ENCODE results near the gene ELF3.
"Not testable (repeated sequence)": the region's sequence is repeated elsewhere in the genome, so short reads cannot be mapped to it uniquely, and the experiment has no call there.

ELF3 gene

DNA sequence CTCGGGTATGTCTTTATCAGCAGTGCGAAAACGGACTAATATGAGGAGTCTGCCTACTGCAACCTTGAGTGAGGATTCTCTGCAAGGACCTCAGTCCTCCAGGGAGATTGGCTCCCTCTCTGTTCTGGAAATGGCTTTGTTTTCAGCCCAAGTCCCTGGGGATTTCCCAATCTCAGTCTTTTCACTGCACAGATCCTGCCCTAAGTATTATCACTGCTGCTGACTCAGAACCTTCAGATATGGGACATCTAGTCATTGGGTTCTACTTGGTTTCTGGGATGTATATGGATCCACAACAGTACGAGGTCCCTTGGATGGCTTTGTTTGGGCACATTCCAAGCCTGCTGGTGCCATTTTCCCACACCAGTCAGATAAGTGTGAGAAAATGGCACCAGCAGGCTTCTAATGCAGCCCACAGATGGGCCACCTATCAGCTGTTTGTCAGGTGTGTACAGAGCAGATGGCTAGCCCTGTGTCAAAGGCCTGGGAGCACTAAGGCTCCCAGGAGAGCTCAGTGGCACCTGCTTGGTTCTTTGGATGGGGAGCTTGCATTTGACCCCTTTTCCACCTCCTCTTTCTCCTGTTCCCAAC is 27.4 kb downstream of the ELF3 start:
- Histone ChIP-seq H3K36me3 (ENCODE audit: control insufficient read depth, insufficient read depth, low read length) (no peaks in the 10 kb centered on the region), H3K27me3 (ENCODE audit: control insufficient read depth, insufficient read depth, low read length) (no peaks in the 10 kb centered on the region), H3K9me3 (ENCODE audit: control insufficient read depth, insufficient read depth, low read depth, low read length) (no peaks in the 10 kb centered on the region), H3K27ac (ENCODE audit: low read depth, low read length) (no peak overlapping the region), H3K4me1 (ENCODE audit: control insufficient read depth, insufficient read depth, low read length) (peaks cover 4% of the 10 kb centered on the region; the same call in 1 of the 2 replicates), H3K4me3 (ENCODE audit: low read depth, low read length) (no peak overlapping the region), H3K9ac (ENCODE audit: low read length) (no peak overlapping the region)

DNA sequence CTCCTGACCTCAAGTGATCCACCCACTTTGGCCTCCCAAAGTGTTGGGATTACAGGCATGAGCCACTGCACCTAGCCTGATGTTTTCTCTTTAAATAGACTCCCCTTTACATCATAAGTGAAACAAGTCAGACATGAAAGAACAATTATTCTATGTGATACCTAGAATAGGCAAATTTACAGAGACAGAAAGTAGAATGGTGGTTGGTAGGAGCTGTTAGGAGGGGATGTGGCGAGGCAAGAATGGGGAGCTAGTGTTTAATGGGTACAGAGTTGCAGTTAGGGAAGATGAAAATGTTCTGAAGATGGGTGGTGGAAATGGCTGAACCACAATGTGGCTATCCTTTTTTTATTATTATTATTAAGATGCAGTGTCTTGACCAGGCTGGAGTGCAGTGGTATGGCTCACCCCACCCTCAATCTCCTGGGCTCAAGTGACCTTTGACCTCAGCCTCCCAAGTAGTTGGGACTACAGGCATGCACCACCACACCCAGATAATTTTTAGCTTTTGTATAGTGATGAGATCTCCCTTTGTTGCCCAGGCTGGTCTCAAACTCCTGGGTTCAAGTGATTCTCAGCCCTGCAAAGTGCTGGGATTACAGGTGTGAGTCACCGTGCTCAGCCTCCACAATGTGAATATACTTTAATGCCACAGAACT is 28.4 kb downstream of the ELF3 start:
- H3K4me3 ChIP-seq (ENCODE audit: low read depth, low read length) = no peak overlapping the region
- no peaks in the 10 kb centered on the region for H3K27me3 ChIP-seq (ENCODE audit: control insufficient read depth, insufficient read depth, low read length)
- H3K9me3 ChIP-seq (ENCODE audit: control insufficient read depth, insufficient read depth, low read depth, low read length) = no peaks in the 10 kb centered on the region
- peaks cover 4% of the 10 kb centered on the region; the same call in 1 of the 2 replicates for H3K4me1 ChIP-seq (ENCODE audit: control insufficient read depth, insufficient read depth, low read length)
- no peak overlapping the region for H3K9ac ChIP-seq (ENCODE audit: low read length)
- no peak overlapping the region for H3K27ac ChIP-seq (ENCODE audit: low read depth, low read length)
- H3K36me3 ChIP-seq (ENCODE audit: control insufficient read depth, insufficient read depth, low read length) = no peaks in the 10 kb centered on the region

DNA sequence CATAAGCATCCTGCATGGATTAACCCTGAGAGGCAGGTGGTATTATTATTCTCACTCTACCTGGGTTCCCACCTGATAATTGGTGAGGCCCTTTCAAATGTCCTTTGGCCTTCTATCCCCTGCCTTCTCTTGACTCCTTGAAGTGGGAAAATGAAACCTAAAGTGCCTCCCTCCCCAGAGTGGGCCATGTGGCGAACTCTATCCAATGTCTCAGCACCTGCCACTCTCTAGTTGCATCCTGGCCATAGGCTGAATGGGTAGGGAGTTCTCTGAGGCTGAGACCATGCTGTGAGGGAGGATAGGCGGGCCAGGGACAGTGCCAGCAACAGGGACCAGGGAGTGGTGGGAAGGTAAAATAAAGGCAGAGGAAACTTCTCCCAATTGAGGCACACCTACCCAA is 35.3 kb downstream of the ELF3 start:
- Histone ChIP-seq H3K4me3 (ENCODE audit: low read depth, low read length) (no peak overlapping the region), H3K27me3 (ENCODE audit: control insufficient read depth, insufficient read depth, low read length) (no peaks in the 10 kb centered on the region), H3K27ac (ENCODE audit: low read depth, low read length) (no peak overlapping the region), H3K36me3 (ENCODE audit: control insufficient read depth, insufficient read depth, low read length) (no peaks in the 10 kb centered on the region), H3K4me1 (ENCODE audit: control insufficient read depth, insufficient read depth, low read length) (no peaks in the 10 kb centered on the region), H3K9me3 (ENCODE audit: control insufficient read depth, insufficient read depth, low read depth, low read length) (no peaks in the 10 kb centered on the region), H3K9ac (ENCODE audit: low read length) (no peak overlapping the region)

DNA sequence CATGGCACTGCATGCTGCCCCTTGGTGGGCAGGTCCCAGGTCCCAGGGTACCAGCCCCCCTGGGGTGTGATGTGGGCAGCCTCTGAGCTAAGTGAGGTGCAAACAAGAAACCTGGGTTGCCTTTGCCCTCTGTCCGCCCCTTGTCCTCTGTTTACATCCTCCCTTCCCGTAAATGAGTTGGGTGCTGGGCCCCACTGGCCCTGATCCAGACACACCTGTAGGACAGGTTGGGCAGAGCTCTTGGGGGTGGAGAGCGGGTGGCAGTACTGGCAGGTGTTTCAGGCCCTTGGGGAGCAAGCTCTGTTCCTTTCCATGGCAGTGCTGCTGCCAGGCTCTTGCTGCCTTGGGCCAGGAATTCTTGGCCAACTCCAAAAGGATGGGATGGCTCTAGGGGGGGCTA is 35.8 kb downstream of the ELF3 start:
- Histone ChIP-seq H3K9ac (ENCODE audit: low read length) (no peak overlapping the region), H3K4me1 (ENCODE audit: control insufficient read depth, insufficient read depth, low read length) (no peaks in the 10 kb centered on the region), H3K27ac (ENCODE audit: low read depth, low read length) (no peak overlapping the region)

DNA sequence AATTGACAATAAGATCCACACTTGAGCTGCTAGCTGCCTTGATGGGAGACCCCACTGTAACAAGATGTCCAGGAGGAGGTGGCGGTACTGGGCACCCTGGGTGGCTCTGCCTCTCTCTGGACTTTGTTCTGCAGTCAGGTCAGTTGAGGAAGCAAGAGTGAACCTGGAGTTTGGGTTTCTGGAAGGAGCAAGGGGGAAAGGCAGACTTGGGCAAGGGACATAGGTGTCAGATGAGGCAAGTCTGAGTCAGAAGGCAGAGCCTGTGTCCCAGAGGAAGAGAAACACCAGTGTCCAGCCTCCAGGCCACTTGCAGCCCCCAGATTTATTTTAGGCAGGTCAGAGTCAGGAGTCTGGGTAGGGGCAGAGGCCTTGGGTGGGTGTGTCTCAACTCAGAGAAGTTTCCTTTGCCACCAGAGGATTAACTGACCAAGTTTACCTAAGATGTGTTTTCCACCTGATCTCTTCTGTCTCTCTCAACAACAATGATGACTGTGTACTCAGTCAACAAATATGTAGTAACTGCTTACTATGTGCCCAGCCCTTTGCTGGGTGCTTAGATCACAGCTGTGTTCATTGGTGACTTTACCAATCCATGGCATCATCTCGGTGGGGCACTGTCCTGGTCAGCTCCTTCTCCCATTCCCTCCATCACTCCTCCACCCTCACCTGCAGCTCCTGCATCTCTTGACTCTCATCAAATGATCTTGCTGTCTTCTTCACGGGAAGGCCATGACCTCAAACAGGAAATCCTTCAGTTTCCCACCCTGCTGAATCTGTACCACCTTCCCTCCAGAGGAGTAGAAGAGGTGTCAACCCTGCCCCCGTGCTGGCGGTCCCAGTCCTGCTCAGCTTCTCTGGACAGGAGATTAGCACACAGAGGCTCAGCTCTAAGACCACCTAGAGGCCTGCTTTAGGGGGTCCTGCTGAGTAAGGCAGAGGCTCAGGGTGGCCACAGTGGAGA is 36.6 kb downstream of the ELF3 start:
- H3K4me1 ChIP-seq (ENCODE audit: control insufficient read depth, insufficient read depth, low read length) = no peaks in the 10 kb centered on the region
- H3K9me3 ChIP-seq (ENCODE audit: control insufficient read depth, insufficient read depth, low read depth, low read length) = no peaks in the 10 kb centered on the region
- H3K27me3 ChIP-seq (ENCODE audit: control insufficient read depth, insufficient read depth, low read length) = no peaks in the 10 kb centered on the region
- H3K36me3 ChIP-seq (ENCODE audit: control insufficient read depth, insufficient read depth, low read length) = no peaks in the 10 kb centered on the region
- H3K9ac ChIP-seq (ENCODE audit: low read length) = no peak overlapping the region
- no peak overlapping the region for H3K27ac ChIP-seq (ENCODE audit: low read depth, low read length)
- no peak overlapping the region for H3K4me3 ChIP-seq (ENCODE audit: low read depth, low read length)

More for the DNA sequence above, 35.8 kb downstream of the ELF3 start:
- no peak overlapping the region for H3K4me3 ChIP-seq (ENCODE audit: low read depth, low read length)
- no peaks in the 10 kb centered on the region for H3K36me3 ChIP-seq (ENCODE audit: control insufficient read depth, insufficient read depth, low read length)
- H3K9me3 ChIP-seq (ENCODE audit: control insufficient read depth, insufficient read depth, low read depth, low read length) = no peaks in the 10 kb centered on the region
- no peaks in the 10 kb centered on the region for H3K27me3 ChIP-seq (ENCODE audit: control insufficient read depth, insufficient read depth, low read length)

DNA sequence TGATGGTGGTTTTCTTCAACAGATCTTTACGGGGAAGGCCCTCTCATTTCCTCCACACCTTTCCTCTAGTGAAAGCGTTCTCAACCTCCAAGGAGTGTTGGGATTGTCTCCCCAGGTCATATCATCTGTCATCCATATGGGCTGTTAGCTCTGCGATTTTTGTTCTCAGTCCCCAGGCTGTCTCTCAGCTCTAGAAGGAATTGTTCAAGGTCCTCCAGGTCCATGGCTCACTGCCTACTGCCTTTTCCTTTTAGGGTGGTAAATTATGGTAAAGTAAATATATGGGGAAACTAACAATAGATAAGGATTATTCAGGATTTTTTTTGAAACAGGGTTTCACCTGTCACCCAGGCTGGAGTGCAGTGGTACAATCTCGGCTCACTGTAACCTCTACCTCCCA is 37.6 kb downstream of the ELF3 start:
- no peaks in the 10 kb centered on the region for H3K9me3 ChIP-seq (ENCODE audit: control insufficient read depth, insufficient read depth, low read depth, low read length)
- H3K27me3 ChIP-seq (ENCODE audit: control insufficient read depth, insufficient read depth, low read length) = no peaks in the 10 kb centered on the region
- no peak overlapping the region for H3K9ac ChIP-seq (ENCODE audit: low read length)
- H3K4me3 ChIP-seq (ENCODE audit: low read depth, low read length) = no peak overlapping the region
- H3K27ac ChIP-seq (ENCODE audit: low read depth, low read length) = no peak overlapping the region
- no peaks in the 10 kb centered on the region for H3K36me3 ChIP-seq (ENCODE audit: control insufficient read depth, insufficient read depth, low read length)
- no peaks in the 10 kb centered on the region for H3K4me1 ChIP-seq (ENCODE audit: control insufficient read depth, insufficient read depth, low read length)

DNA sequence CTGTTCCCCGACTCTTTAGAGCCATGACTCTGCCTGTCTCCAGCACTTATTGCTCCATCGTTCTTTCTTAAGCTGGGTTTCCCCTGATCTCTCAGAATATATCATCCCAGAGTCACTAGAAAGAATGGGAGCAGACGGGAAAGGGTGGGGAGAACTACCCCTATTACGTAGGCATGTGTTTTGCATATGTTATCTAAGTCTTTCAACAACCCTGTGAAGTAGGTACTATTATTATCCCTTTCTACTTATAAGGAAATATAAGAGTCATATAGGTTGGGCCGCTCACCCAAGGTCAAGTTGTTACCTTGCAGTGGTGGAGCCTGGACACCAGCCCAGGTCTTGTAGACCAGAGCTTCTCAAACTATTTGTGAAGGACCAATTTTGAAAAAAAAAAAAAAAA is 38.7 kb downstream of the ELF3 start:
- Histone ChIP-seq H3K4me1 (ENCODE audit: control insufficient read depth, insufficient read depth, low read length) (no peaks in the 10 kb centered on the region), H3K4me3 (ENCODE audit: low read depth, low read length) (no peak overlapping the region), H3K36me3 (ENCODE audit: control insufficient read depth, insufficient read depth, low read length) (no peaks in the 10 kb centered on the region), H3K9me3 (ENCODE audit: control insufficient read depth, insufficient read depth, low read depth, low read length) (no peaks in the 10 kb centered on the region), H3K27ac (ENCODE audit: low read depth, low read length) (no peak overlapping the region), H3K9ac (ENCODE audit: low read length) (no peak overlapping the region), H3K27me3 (ENCODE audit: control insufficient read depth, insufficient read depth, low read length) (no peaks in the 10 kb centered on the region)

DNA sequence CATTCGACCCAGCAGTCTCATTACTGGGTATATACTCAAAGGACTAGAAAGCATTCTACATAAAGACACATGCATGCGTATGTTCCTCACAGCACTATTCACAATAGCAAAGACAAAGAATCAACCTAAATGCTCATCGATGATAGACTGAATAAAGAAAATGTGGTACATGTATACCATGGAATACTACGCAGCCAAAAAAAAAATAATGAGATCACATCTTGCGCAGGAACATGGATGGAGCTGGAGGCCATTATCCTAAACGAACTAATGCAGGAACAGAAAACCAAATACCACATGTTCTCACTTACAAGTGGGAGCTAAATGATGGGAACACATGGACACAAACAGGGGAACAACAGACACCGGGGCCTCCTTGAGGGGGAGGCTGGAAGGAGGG is 43.7 kb downstream of the ELF3 start:
- Histone ChIP-seq H3K27ac (ENCODE audit: low read depth, low read length) (no peak overlapping the region), H3K9me3 (ENCODE audit: control insufficient read depth, insufficient read depth, low read depth, low read length) (no peaks in the 10 kb centered on the region), H3K36me3 (ENCODE audit: control insufficient read depth, insufficient read depth, low read length) (no peaks in the 10 kb centered on the region), H3K4me1 (ENCODE audit: control insufficient read depth, insufficient read depth, low read length) (peaks cover 7% of the 10 kb centered on the region; the same call in 1 of the 2 replicates), H3K4me3 (ENCODE audit: low read depth, low read length) (no peak overlapping the region), H3K9ac (ENCODE audit: low read length) (no peak overlapping the region), H3K27me3 (ENCODE audit: control insufficient read depth, insufficient read depth, low read length) (no peaks in the 10 kb centered on the region)

DNA sequence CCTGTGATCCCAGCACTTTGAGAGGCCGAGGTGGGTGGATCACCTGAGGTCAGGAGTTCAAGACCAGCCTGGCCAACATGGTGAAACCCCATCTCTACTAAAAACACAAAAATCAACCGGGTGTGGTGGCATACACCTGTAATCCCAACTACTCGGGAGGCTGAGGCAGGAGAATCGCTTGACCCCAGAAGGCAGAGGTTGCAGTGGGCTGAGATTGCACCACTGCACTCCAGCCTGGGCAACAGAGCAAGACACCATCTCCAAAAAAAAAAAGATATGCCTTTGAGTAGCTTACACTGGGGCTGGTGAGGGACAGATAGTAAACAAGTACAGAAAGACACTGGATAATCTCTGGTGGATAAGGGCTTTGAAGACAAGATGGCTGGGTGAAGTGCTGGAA is 44.3 kb downstream of the ELF3 start:
- not testable (repeated sequence) for H3K4me3 ChIP-seq (ENCODE audit: low read depth, low read length); H3K27me3 ChIP-seq (ENCODE audit: control insufficient read depth, insufficient read depth, low read length); H3K9me3 ChIP-seq (ENCODE audit: control insufficient read depth, insufficient read depth, low read depth, low read length); H3K4me1 ChIP-seq (ENCODE audit: control insufficient read depth, insufficient read depth, low read length); H3K36me3 ChIP-seq (ENCODE audit: control insufficient read depth, insufficient read depth, low read length); H3K27ac ChIP-seq (ENCODE audit: low read depth, low read length); H3K9ac ChIP-seq (ENCODE audit: low read length)

DNA sequence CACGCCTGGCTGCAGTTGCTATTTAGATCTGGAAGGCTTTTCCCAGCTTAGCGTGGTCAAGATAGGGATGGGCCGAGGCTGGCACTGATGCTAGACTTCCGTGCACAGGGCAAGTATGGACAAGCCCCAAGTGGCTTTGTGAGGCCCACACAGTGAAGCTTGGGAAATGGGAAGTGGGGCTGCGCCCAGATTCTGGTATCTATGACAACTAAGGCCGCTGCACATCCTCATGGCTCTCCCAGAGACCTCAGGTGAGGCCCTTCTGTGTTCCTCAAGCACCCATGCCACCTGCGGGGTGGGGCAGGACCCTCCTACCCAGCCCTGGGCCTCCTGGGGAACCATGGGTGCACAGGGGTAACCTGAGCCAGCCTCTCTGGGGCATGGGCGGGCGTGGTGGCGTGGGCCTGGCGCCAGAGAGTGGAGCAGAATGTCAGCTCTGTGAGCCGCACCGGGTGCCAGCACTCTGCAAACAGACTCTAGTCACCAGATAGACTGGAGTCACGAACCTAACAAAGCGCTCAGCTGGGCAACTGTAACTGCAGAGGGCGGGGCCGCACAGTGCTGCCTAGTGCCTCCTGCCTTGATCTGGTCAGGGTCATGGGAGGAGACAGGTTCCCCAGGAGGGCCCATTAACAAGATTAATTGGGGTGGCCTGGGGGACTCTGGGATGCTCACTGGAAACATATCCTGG is 46.4 kb downstream of the ELF3 start:
- Histone ChIP-seq H3K9ac (ENCODE audit: low read length) (no peak overlapping the region), H3K36me3 (ENCODE audit: control insufficient read depth, insufficient read depth, low read length) (no peaks in the 10 kb centered on the region), H3K27ac (ENCODE audit: low read depth, low read length) (no peak overlapping the region), H3K27me3 (ENCODE audit: control insufficient read depth, insufficient read depth, low read length) (no peaks in the 10 kb centered on the region), H3K4me1 (ENCODE audit: control insufficient read depth, insufficient read depth, low read length) (peaks cover 7% of the 10 kb centered on the region; the same call in 1 of the 2 replicates), H3K4me3 (ENCODE audit: low read depth, low read length) (no peak overlapping the region), H3K9me3 (ENCODE audit: control insufficient read depth, insufficient read depth, low read depth, low read length) (no peaks in the 10 kb centered on the region)

Data from HUES6 (cell line).